GM12873 (cell line): ENCODE data around the gene COBL.

Source experiments
- TF ChIP-seq, protein P1 (sequence below): IDR thresholded peaks from 2 replicates; pipeline ENCODE4 v1.5.1; 2012; ENCODE audit warnings: low read depth, mild to moderate bottlenecking, moderate library complexity, low read length, control low read depth; ENCODE audit not compliant: insufficient read depth; ENCODE audit errors: missing control alignments

COBL gene

DNA sequence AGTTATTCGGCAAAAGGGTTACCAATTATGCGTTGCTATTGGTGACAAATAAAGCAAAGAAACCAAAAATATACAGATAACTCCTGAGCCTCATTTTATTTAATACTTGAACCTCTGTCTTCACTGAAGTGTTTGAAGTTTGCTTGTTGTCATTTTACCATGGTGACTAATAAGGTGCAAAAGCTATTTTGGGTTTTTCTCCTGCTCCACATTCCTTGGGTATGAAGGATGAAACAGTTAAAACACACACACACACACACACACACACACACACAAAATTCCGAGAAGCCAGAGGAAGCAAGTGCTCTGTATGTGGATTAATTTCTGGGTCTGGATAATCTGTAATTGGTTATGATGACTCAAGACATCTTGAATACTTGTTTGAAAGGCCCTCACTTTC lies 246.5 kb downstream of the COBL start:
- TF ChIP-seq, protein P1, sequence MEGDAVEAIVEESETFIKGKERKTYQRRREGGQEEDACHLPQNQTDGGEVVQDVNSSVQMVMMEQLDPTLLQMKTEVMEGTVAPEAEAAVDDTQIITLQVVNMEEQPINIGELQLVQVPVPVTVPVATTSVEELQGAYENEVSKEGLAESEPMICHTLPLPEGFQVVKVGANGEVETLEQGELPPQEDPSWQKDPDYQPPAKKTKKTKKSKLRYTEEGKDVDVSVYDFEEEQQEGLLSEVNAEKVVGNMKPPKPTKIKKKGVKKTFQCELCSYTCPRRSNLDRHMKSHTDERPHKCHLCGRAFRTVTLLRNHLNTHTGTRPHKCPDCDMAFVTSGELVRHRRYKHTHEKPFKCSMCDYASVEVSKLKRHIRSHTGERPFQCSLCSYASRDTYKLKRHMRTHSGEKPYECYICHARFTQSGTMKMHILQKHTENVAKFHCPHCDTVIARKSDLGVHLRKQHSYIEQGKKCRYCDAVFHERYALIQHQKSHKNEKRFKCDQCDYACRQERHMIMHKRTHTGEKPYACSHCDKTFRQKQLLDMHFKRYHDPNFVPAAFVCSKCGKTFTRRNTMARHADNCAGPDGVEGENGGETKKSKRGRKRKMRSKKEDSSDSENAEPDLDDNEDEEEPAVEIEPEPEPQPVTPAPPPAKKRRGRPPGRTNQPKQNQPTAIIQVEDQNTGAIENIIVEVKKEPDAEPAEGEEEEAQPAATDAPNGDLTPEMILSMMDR: no peak

DNA sequence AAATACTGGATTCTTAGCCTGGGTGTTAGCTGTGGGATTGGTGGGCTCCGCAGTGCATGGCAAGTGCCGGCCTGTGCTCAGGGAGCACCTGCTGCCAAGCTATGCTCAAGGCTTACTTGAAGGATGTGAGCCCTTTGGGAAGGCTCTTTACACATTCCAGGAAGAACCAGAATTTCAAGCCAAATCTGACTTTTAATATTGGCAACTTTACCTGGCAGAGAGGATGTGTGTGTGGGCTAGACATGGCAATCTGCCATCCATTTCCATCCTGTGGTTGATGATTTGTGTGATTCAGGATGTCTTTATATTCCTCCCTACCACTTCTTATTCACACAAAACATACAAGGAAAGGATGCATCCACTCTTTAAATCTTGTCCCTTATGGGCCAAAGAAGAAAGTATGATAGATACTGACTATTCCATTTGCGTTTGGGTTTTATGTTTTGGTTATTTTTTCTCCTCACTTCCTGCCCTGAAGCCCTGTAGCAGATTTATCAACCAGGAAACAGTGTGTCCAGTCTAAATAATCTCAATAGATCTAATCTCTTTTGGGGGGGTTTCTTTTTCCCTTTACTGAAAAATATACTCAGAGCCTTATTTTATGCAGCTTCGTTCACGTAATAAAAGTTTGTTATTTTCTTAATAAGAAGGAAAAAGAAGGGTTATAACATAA lies 247.1 kb downstream of the COBL start:
- TF ChIP-seq, protein P1: no peak

DNA sequence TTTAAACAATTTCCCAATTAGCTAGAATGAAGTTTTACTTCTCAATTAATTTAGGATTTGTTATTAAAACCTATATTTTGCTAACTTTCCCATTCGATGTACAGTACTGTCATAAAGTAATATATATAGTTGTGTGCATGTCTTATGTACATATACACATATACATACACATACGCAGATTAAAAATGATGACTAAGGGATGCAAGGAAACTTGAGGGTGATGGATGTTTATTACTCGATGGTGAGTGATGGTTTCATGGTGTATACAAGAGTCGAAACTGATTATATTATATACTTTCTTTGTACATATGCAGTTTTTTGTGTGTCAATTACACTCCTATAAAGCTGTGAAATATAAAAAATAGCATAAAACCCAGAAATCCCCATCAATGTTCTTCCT lies 248.2 kb downstream of the COBL start:
- TF ChIP-seq, protein P1: no peak

DNA sequence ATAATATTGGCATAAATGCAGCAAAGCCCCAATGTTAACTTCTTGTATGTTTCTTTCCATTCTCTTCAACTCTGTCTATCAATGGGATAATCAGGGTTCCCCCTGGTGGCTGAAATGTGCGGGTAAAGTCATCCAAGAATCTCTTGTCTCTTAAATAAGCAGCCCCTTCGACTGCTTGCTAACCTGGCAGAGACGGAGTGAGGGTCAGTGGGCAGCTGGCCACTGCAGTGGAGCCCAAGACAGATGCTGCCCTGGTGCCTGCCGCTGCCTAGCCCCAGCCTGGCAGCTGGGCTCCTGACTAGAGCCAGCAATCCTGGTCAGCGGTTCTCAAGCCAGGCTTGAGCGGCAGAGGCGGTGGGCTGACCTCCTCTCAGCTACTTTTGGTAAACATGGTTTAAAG lies 248.9 kb downstream of the COBL start:
- TF ChIP-seq, protein P1: peak; percentile 61

DNA sequence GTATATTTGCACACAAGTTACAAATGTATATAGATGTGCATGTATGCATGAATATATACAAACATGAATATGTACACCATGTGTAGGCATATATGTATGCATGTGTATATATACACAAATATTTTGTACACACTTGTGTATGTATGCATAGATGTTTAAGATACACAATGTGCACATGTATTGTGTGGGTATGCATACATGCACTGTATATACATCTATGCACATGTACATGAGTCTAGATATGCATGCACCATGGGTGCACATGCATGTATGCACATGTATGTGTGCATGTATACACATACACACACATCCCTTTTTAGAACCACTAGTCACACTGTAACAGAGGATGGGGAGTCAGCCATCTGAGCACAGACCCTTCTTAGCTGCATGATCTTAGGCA lies 249.4 kb downstream of the COBL start:
- TF ChIP-seq, protein P1: no peak

DNA sequence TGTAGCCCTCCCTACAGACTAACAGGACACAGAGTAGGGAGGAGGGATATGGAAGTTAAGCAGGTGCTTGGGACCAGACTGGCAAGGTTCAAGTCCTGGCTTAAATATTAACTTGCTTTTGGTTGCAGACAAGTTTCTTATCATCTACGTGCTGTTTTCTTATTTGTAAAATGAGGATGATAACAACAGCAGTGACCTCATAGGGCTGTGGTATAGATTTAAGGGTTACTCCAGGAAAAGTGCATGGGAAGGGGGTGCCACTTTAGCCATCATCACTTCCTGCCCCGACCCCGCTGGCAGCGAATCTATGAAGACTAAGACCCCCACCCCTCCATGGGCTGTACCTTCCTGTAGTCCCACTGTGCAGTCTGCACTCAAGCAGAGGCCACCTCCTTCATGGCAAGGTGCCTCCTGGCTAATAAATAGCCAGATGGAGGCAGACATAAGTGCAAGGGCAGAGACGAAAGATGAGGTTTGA lies 250.2 kb downstream of the COBL start:
- TF ChIP-seq, protein P1: no peak

DNA sequence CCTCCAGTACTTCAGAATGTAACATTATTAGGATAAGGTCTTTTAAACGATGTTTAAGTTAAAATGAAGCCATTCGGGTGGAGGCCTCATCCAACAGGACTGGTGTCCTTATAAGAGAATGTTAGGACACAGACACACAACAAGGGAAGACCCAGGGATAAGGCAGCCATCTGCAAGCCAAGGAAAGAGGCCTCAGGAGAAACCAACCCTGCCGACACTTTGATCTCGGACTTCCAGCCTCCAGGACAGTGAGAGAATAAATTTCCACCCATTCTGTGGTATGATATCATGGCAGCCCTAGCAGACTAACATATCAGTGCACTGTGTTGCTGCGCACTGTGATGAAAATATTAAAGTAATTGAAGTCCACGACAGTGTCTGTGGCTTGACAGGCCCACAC lies 250.8 kb downstream of the COBL start:
- TF ChIP-seq, protein P1: no peak
